Fibroblast of skin of right quadriceps (primary cell): ENCODE measurements around the gene G0S2.

Source experiments
- DNase-seq: peaks from one replicate; pipeline ENCODE4 v3.0.0-alpha.2; 2013

Gene G0S2

GRCh38 chr1:209721323-209721722 lies 46.1 kb downstream of the G0S2 start:
- no peak for DNase-seq

GRCh38 chr1:209723265-209723664 lies 48.1 kb downstream of the G0S2 start:
- DNase-seq = no peak

GRCh38 chr1:209723756-209724693 lies 48.8 kb downstream of the G0S2 start:
- DNase-seq = peak; percentile 8
